Glutamatergic neuron (in vitro differentiated cells): ENCODE measurements around the gene STK32A. TPM values are rescaled to one million over a fixed set of nuclear protein-coding genes. Genes with fewer than 3 reads are reported as not detected.

Source experiments
- DNase-seq: peaks from one replicate; pipeline ENCODE4 v3.0.0; 2022
- H3K27ac Mint-ChIP-seq: one replicate; pipeline ENCODE4 v1.8.0; 2020; ENCODE audit warnings: mild to moderate bottlenecking, mixed read lengths, inconsistent platforms; ENCODE audit not compliant: unreplicated experiment
- H3K27me3 Mint-ChIP-seq: one replicate; pipeline ENCODE4 v1.8.0; 2020; ENCODE audit warnings: mild to moderate bottlenecking, moderate library complexity, mixed read lengths, inconsistent platforms; ENCODE audit not compliant: unreplicated experiment
- H3K36me3 Mint-ChIP-seq: one replicate; pipeline ENCODE4 v1.8.0; 2020; ENCODE audit warnings: mild to moderate bottlenecking, mixed read lengths, inconsistent platforms; ENCODE audit not compliant: unreplicated experiment
- H3K4me1 Mint-ChIP-seq: one replicate; pipeline ENCODE4 v1.8.0; 2020; ENCODE audit warnings: mild to moderate bottlenecking, low read depth, mixed read lengths, inconsistent platforms; ENCODE audit not compliant: unreplicated experiment
- H3K4me3 Mint-ChIP-seq: one replicate; pipeline ENCODE4 v1.8.0; 2020; ENCODE audit warnings: mild to moderate bottlenecking, mixed read lengths, inconsistent platforms; ENCODE audit not compliant: unreplicated experiment
- H3K9me3 Mint-ChIP-seq: one replicate; pipeline ENCODE4 v1.8.0; 2020; ENCODE audit warnings: mild to moderate bottlenecking, moderate library complexity, mixed read lengths, inconsistent platforms; ENCODE audit not compliant: unreplicated experiment
- total RNA-seq: library from RNA; stranded (reverse); fragmentation: NEBNext Ultra II Directional; extraction: Animal tissue kit (Norgen Biotek cat#: 25700); gene quantifications from one replicate; pipeline ENCODE4 v1.2.1, GENCODE V29; 2021; ENCODE audit not compliant: unreplicated experiment
- TF ChIP-seq, protein P1 (sequence below): fragments of 200-600 bp; sonication (generic); IDR thresholded peaks from one replicate; pipeline ENCODE4 v1.5.0; 2021; ENCODE audit not compliant: partially characterized antibody, unreplicated experiment

Gene STK32A
- total RNA-seq, 1 donor from 2014 or later = 3.2 TPM

GRCh38 chr5:147436596-147436995 is 201.8 kb downstream of the STK32A start:
- Mint-ChIP-seq H3K27me3 (no peaks in the 10 kb centered on the region), H3K9me3 (peaks cover 4% of the 10 kb centered on the region), H3K36me3 (peaks cover 5% of the 10 kb centered on the region)

GRCh38 chr5:147437161-147437596 is 202.4 kb downstream of the STK32A start:
- Mint-ChIP-seq H3K4me1 (peaks cover 65% of the 10 kb centered on the region), H3K4me3 (no peak overlapping the region), H3K27ac (no peak overlapping the region), H3K9me3 (peaks cover 4% of the 10 kb centered on the region), H3K36me3 (peaks cover 5% of the 10 kb centered on the region), H3K27me3 (no peaks in the 10 kb centered on the region)
- TF ChIP-seq, protein P1, sequence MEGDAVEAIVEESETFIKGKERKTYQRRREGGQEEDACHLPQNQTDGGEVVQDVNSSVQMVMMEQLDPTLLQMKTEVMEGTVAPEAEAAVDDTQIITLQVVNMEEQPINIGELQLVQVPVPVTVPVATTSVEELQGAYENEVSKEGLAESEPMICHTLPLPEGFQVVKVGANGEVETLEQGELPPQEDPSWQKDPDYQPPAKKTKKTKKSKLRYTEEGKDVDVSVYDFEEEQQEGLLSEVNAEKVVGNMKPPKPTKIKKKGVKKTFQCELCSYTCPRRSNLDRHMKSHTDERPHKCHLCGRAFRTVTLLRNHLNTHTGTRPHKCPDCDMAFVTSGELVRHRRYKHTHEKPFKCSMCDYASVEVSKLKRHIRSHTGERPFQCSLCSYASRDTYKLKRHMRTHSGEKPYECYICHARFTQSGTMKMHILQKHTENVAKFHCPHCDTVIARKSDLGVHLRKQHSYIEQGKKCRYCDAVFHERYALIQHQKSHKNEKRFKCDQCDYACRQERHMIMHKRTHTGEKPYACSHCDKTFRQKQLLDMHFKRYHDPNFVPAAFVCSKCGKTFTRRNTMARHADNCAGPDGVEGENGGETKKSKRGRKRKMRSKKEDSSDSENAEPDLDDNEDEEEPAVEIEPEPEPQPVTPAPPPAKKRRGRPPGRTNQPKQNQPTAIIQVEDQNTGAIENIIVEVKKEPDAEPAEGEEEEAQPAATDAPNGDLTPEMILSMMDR = no peak
- no peak for DNase-seq

More at GRCh38 chr5:147436596-147436995, 201.8 kb downstream of the STK32A start:
- no peak for DNase-seq
- H3K4me3 Mint-ChIP-seq = no peak overlapping the region
- H3K4me1 Mint-ChIP-seq = peaks cover 66% of the 10 kb centered on the region
- TF ChIP-seq, protein P1 = no peak
- H3K27ac Mint-ChIP-seq = no peak overlapping the region
